ENCODE data around the gene PTPN3.

- TF ChIP-seq MAX (CRISPR knock-in tag; IDR thresholded peaks at IDR 0.05) (no peak), ZNF133 (CRISPR knock-in tag; IDR thresholded peaks at IDR 0.05) (no peak), MEF2A (IDR thresholded peaks at IDR 0.05; ENCODE audit: control insufficient read depth, low read depth, low read length) (no peak), EP300 (IDR thresholded peaks at IDR 0.05; ENCODE audit: low read length) (no peak), BRF1 (IDR thresholded peaks at IDR 0.05; ENCODE audit: borderline replicate concordance, extremely low read depth, insufficient read length) (no peak), CTCF (IDR thresholded peaks at IDR 0.05 in 2 of 3, conservative IDR thresholded peaks at IDR 0.05 in 1 of 3; ENCODE audit: insufficient read depth in 2 of 3, low read depth in 1 of 3, low read length in 3 of 3) (no peak), GATA2 (CRISPR knock-in tag; IDR thresholded peaks at IDR 0.05) (no peak), MYBL2 (IDR thresholded peaks at IDR 0.05; ENCODE audit: low read depth) (no peak), MYBL2 (CRISPR knock-in tag; IDR thresholded peaks at IDR 0.05; ENCODE audit: borderline replicate concordance) (no peak), FOXK2 (conservative IDR thresholded peaks at IDR 0.05 in 1 of 2, IDR thresholded peaks at IDR 0.05 in 1 of 2; ENCODE audit: low read depth in 2 of 2) (no peak)
Observed at GRCh38 chr9:109354190-109354589, 143.9 kb downstream of the PTPN3 start.
